Glutamatergic neuron (in vitro differentiated cells): ENCODE data around the gene AUTS2. TPM values are rescaled to one million over a fixed set of nuclear protein-coding genes. Genes with fewer than 3 reads are reported as not detected.

Experiments
- DNase-seq: peaks from one replicate; pipeline ENCODE4 v3.0.0; 2022
- H3K27ac Mint-ChIP-seq: one replicate; pipeline ENCODE4 v1.8.0; 2020; ENCODE audit warnings: mild to moderate bottlenecking, mixed read lengths, inconsistent platforms; ENCODE audit not compliant: unreplicated experiment
- H3K27me3 Mint-ChIP-seq: one replicate; pipeline ENCODE4 v1.8.0; 2020; ENCODE audit warnings: mild to moderate bottlenecking, moderate library complexity, mixed read lengths, inconsistent platforms; ENCODE audit not compliant: unreplicated experiment
- H3K36me3 Mint-ChIP-seq: one replicate; pipeline ENCODE4 v1.8.0; 2020; ENCODE audit warnings: mild to moderate bottlenecking, mixed read lengths, inconsistent platforms; ENCODE audit not compliant: unreplicated experiment
- H3K4me1 Mint-ChIP-seq: one replicate; pipeline ENCODE4 v1.8.0; 2020; ENCODE audit warnings: mild to moderate bottlenecking, low read depth, mixed read lengths, inconsistent platforms; ENCODE audit not compliant: unreplicated experiment
- H3K4me3 Mint-ChIP-seq: one replicate; pipeline ENCODE4 v1.8.0; 2020; ENCODE audit warnings: mild to moderate bottlenecking, mixed read lengths, inconsistent platforms; ENCODE audit not compliant: unreplicated experiment
- H3K9me3 Mint-ChIP-seq: one replicate; pipeline ENCODE4 v1.8.0; 2020; ENCODE audit warnings: mild to moderate bottlenecking, moderate library complexity, mixed read lengths, inconsistent platforms; ENCODE audit not compliant: unreplicated experiment
- total RNA-seq: library from RNA; stranded (reverse); fragmentation: NEBNext Ultra II Directional; extraction: Animal tissue kit (Norgen Biotek cat#: 25700); gene quantifications from one replicate; pipeline ENCODE4 v1.2.1, GENCODE V29; 2021; ENCODE audit not compliant: unreplicated experiment
- TF ChIP-seq, protein P1 (sequence below): fragments of 200-600 bp; sonication (generic); IDR thresholded peaks from one replicate; pipeline ENCODE4 v1.5.0; 2021; ENCODE audit not compliant: partially characterized antibody, unreplicated experiment

The AUTS2 gene
- total RNA-seq, 1 donor from 2014 or later = 300 TPM

DNA sequence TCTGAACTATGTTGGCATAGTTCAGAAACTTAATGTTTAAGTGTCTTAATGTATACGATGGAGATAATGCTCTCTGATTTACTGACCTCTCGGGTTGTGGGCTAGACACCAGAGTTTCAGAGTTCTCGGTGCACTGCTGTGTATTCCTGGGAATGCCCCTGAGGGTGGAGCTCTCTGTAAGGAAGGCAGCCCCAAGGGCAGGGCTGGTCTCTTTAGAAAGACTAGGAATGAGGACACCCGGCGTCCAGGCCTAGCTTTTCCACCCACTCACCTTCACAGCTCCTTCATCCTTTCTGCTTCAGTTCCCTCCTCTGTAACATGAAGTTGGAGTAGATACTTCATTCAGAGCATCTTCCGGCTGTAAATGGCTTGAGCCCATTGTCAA, 997.1 kb downstream of the AUTS2 start:
- TF ChIP-seq, protein P1, sequence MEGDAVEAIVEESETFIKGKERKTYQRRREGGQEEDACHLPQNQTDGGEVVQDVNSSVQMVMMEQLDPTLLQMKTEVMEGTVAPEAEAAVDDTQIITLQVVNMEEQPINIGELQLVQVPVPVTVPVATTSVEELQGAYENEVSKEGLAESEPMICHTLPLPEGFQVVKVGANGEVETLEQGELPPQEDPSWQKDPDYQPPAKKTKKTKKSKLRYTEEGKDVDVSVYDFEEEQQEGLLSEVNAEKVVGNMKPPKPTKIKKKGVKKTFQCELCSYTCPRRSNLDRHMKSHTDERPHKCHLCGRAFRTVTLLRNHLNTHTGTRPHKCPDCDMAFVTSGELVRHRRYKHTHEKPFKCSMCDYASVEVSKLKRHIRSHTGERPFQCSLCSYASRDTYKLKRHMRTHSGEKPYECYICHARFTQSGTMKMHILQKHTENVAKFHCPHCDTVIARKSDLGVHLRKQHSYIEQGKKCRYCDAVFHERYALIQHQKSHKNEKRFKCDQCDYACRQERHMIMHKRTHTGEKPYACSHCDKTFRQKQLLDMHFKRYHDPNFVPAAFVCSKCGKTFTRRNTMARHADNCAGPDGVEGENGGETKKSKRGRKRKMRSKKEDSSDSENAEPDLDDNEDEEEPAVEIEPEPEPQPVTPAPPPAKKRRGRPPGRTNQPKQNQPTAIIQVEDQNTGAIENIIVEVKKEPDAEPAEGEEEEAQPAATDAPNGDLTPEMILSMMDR = no peak
- no peaks in the 10 kb centered on the region for H3K36me3 Mint-ChIP-seq
- H3K27me3 Mint-ChIP-seq = peaks cover 4% of the 10 kb centered on the region
- peak overlapping the region; percentile 85 for H3K4me3 Mint-ChIP-seq
- no peak for DNase-seq
- peaks cover 5% of the 10 kb centered on the region for H3K9me3 Mint-ChIP-seq
- peaks cover 24% of the 10 kb centered on the region for H3K4me1 Mint-ChIP-seq
- H3K27ac Mint-ChIP-seq = no peak overlapping the region

DNA sequence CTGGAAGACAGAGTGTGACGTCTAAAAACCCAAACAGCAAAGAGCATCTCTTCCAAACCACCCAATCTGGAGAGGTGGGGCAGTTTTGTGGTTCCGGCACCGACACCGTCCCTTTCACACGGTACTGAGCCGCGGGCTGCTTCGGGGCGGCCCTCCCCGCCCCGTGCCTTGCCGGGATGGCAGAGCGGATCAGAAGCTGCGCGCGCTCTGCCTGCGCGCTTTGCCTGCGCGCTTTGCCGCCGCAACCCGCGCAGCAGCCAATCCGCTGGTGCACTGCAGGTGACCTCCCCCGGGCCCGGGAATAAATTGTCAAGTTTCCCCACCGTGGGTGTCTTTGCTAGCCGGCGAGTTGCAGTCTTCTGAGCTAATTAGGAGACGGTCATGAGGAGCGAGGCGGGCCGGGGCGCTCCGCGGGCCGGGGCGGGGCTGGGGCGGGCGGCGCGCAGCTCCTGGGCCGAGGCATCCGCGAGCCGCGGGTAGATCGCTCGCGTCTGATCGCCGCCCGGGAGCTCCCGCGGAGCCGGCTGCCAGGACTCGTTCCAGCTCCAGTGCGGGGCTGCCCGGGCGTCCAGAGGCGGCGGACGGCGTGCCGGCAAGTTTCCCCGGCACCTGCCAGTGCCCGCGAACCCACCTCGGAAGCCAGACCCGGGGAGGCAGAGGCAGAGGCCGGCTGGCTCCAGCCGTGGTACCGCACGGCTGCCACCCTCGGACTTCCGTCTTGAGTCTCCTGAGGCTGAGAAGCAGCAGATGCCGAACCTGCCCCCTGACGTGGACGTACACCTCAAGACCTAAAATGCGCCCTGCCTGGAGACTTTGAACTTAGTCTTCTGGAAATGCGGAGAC, 997.7 kb downstream of the AUTS2 start:
- TF ChIP-seq, protein P1 = no peak

DNA sequence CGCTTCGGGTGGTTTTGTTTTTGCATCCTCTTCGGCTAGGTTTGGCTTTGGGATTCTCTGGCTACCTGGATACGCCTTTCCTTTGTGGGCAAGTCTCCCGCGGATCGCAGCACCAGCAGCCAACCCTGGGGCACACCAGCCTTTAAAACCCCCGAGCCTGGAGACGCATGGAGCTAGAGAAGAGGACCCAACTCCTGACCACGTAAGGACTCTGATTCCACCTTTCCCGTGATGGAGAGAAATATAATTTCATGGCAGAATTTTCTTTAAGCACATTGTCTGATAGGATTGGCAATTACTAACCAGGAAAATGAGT, 998.3 kb downstream of the AUTS2 start:
- H3K9me3 Mint-ChIP-seq = peaks cover 11% of the 10 kb centered on the region
- TF ChIP-seq, protein P1 = no peak
- H3K36me3 Mint-ChIP-seq = peaks cover 8% of the 10 kb centered on the region
- H3K27ac Mint-ChIP-seq = no peak overlapping the region
- peaks cover 24% of the 10 kb centered on the region for H3K4me1 Mint-ChIP-seq
- no peak for DNase-seq
- H3K4me3 Mint-ChIP-seq = peak overlapping the region; percentile 85
- H3K27me3 Mint-ChIP-seq = peaks cover 4% of the 10 kb centered on the region

More for the DNA sequence above, 997.7 kb downstream of the AUTS2 start:
- Mint-ChIP-seq H3K9me3 (peaks cover 5% of the 10 kb centered on the region), H3K4me3 (peak overlapping the region; percentile 85), H3K4me1 (peaks cover 24% of the 10 kb centered on the region), H3K27me3 (peaks cover 4% of the 10 kb centered on the region), H3K27ac (no peak overlapping the region), H3K36me3 (peaks cover 4% of the 10 kb centered on the region)
- peak; percentile 59 for DNase-seq

DNA sequence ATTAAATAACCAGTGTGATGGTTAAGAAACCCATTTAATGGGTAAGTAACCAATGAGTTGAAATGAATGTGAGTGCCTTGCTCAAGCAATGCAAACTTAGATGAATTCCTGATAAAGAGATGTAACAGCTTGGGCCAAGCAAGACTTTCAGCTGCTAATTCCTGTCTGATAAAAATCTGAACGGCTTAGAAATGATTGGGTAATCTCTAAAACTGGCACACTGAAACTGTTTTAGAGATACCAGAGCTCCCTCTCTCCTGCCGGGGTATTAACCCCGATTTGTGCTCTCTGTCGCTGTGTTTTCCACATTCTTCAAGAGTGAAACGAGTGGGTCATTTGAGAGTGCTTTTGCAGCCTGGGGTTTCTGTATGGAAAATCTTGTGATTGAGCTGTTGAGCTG, 998.8 kb downstream of the AUTS2 start:
- Mint-ChIP-seq H3K4me3 (peak overlapping the region; percentile 85), H3K9me3 (peaks cover 12% of the 10 kb centered on the region), H3K4me1 (peaks cover 22% of the 10 kb centered on the region), H3K36me3 (peaks cover 13% of the 10 kb centered on the region), H3K27ac (no peak overlapping the region), H3K27me3 (peaks cover 4% of the 10 kb centered on the region)
- DNase-seq = no peak
- TF ChIP-seq, protein P1 = no peak

DNA sequence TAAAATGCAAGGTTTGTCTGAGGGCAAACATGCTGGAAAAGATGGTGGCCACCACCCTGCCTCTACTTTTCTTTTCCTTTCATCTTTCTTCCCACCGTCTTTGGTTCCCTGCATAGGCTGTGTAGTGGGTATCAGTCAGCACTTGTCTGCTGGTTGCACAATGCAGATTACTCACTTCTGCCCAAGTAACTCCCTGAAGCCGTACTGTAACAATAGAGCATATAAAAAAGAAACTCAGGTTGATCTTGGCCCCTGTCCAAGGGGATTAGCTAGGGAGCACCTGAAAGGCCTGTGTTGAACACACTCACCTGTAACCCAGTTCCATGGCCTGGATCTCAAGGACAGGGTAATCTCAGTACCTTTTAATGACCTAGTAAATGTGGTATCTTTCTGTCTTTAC, 1000.7 kb downstream of the AUTS2 start:
- H3K36me3 Mint-ChIP-seq = peaks cover 15% of the 10 kb centered on the region
- DNase-seq = no peak
- no peak overlapping the region for H3K4me3 Mint-ChIP-seq
- TF ChIP-seq, protein P1 = no peak
- H3K27ac Mint-ChIP-seq = no peak overlapping the region
- H3K9me3 Mint-ChIP-seq = peaks cover 12% of the 10 kb centered on the region
- peaks cover 19% of the 10 kb centered on the region for H3K4me1 Mint-ChIP-seq
- H3K27me3 Mint-ChIP-seq = peaks cover 4% of the 10 kb centered on the region
